ENCODE results near the gene CFAP46.

Gene CFAP46

GRCh38 chr10:132940791-132941465 lies 1.4 kb downstream of the CFAP46 start:
- TF ChIP-seq OSR1 (CRISPR knock-in tag; IDR thresholded peaks at IDR 0.05) = no peak
- no peak for TF ChIP-seq ARNTL (CRISPR knock-in tag; IDR thresholded peaks at IDR 0.05; ENCODE audit: borderline replicate concordance, low read depth)
- no peak for TF ChIP-seq POU6F1 (CRISPR knock-in tag; IDR thresholded peaks at IDR 0.05; ENCODE audit: borderline replicate concordance, low read depth)
- no peak for TF ChIP-seq SNAI2 (CRISPR knock-in tag; IDR thresholded peaks at IDR 0.05)
- TF ChIP-seq BACH2 (CRISPR knock-in tag; IDR thresholded peaks at IDR 0.05; ENCODE audit: borderline replicate concordance) = no peak
- TF ChIP-seq ZC3H10 (CRISPR knock-in tag; IDR thresholded peaks at IDR 0.05) = no peak
- TF ChIP-seq ESRRG (CRISPR knock-in tag; IDR thresholded peaks at IDR 0.05) = no peak
- no peak for TF ChIP-seq TCF4 (CRISPR knock-in tag; IDR thresholded peaks at IDR 0.05; ENCODE audit: borderline replicate concordance)
- TF ChIP-seq ZFP30 (CRISPR knock-in tag; IDR thresholded peaks at IDR 0.05) = no peak
- no peak for TF ChIP-seq ZNF70 (CRISPR knock-in tag; IDR thresholded peaks at IDR 0.05)
- no peak for TF ChIP-seq ISL1 (CRISPR knock-in tag; IDR thresholded peaks at IDR 0.05)
- no peak for ATAC-seq

- TF ChIP-seq ZFP3 (CRISPR knock-in tag; IDR thresholded peaks at IDR 0.05) (no peak), ESRRG (CRISPR knock-in tag; IDR thresholded peaks at IDR 0.05) (no peak), CSDC2 (CRISPR knock-in tag; IDR thresholded peaks at IDR 0.05) (no peak), RARB (CRISPR knock-in tag; IDR thresholded peaks at IDR 0.05) (no peak), POU6F1 (CRISPR knock-in tag; IDR thresholded peaks at IDR 0.05; ENCODE audit: borderline replicate concordance, low read depth) (no peak), TOX (CRISPR knock-in tag; IDR thresholded peaks at IDR 0.05; ENCODE audit: borderline replicate concordance) (no peak), CSRNP3 (CRISPR knock-in tag; IDR thresholded peaks at IDR 0.05) (no peak), CREB5 (CRISPR knock-in tag; IDR thresholded peaks at IDR 0.05; ENCODE audit: low read depth) (no peak), ZC3H10 (CRISPR knock-in tag; IDR thresholded peaks at IDR 0.05) (no peak), GLIS3 (CRISPR knock-in tag; IDR thresholded peaks at IDR 0.05) (no peak)
- ATAC-seq = no peak
Observed at GRCh38 chr10:132939957-132940790, 2.2 kb downstream of the CFAP46 start.

- TF ChIP-seq ISL1 (CRISPR knock-in tag; IDR thresholded peaks at IDR 0.05) = no peak
- no peak for TF ChIP-seq ZFP30 (CRISPR knock-in tag; IDR thresholded peaks at IDR 0.05)
- TF ChIP-seq ARNTL (CRISPR knock-in tag; IDR thresholded peaks at IDR 0.05; ENCODE audit: borderline replicate concordance, low read depth) = no peak
- TF ChIP-seq ZC3H10 (CRISPR knock-in tag; IDR thresholded peaks at IDR 0.05) = no peak
- TF ChIP-seq GLIS3 (CRISPR knock-in tag; IDR thresholded peaks at IDR 0.05) = no peak
- TF ChIP-seq ZNF70 (CRISPR knock-in tag; IDR thresholded peaks at IDR 0.05) = no peak
- TF ChIP-seq OSR1 (CRISPR knock-in tag; IDR thresholded peaks at IDR 0.05) = no peak
- no peak for TF ChIP-seq BACH2 (CRISPR knock-in tag; IDR thresholded peaks at IDR 0.05; ENCODE audit: borderline replicate concordance)
- no peak for TF ChIP-seq ZNF8 (CRISPR knock-in tag; IDR thresholded peaks at IDR 0.05)
- TF ChIP-seq POU6F1 (CRISPR knock-in tag; IDR thresholded peaks at IDR 0.05; ENCODE audit: borderline replicate concordance, low read depth) = no peak
- TF ChIP-seq TCF4 (CRISPR knock-in tag; IDR thresholded peaks at IDR 0.05; ENCODE audit: borderline replicate concordance) = no peak
- ATAC-seq = no peak
Observed at GRCh38 chr10:132939378-132939955, 2.9 kb downstream of the CFAP46 start.

Data from SK-N-SH treated with all-trans-retinoic acid at 6 μM for 48 hours (cell line).